GM21528 (cell line): ENCODE data around the gene PXK.
"Not testable (repeated sequence)": the region's sequence is repeated elsewhere in the genome, so short reads cannot be mapped to it uniquely, and the experiment has no call there.

ENCODE experiments used
- ATAC-seq: cut with Tn5 transposase; IDR thresholded peaks from one replicate; pipeline ENCODE4 v1.9.1; 2021; ENCODE audit warnings: mild to moderate bottlenecking, moderate library complexity; ENCODE audit not compliant: unreplicated experiment, low FRiP score

Gene PXK

GRCh38 chr3:58332575-58333188 is at the start of gene PXK:
Gene PXK (plus strand): TSS chr3:58332892. CDS start chr3:58332989, 97 bp downstream.
- peak; percentile 91 for ATAC-seq

- ATAC-seq, result no peak
These were observed 47.4 kb upstream of the PXK start for GRCh38 chr3:58285334-58285733.

GRCh38 chr3:58287354-58287753 is 45.3 kb upstream of the PXK start:
- ATAC-seq, result no peak

- ATAC-seq, result no peak
These were observed 44.5 kb upstream of the PXK start for GRCh38 chr3:58288011-58288728.

- ATAC-seq, result not testable (repeated sequence)
These were observed 43.6 kb upstream of the PXK start for GRCh38 chr3:58288964-58289613.

GRCh38 chr3:58290446-58290845 is 42.2 kb upstream of the PXK start:
- ATAC-seq, result not testable (repeated sequence)

- no peak for ATAC-seq
These were observed 40.9 kb upstream of the PXK start for GRCh38 chr3:58291671-58292338.

GRCh38 chr3:58292866-58293265 is 39.8 kb upstream of the PXK start:
- no peak for ATAC-seq

- ATAC-seq, result no peak
These were observed 39.2 kb upstream of the PXK start for GRCh38 chr3:58293516-58293915.

- ATAC-seq, result no peak
These were observed 36.4 kb upstream of the PXK start for GRCh38 chr3:58296269-58296668.

GRCh38 chr3:58296843-58297242 is 35.8 kb upstream of the PXK start:
- no peak for ATAC-seq

GRCh38 chr3:58298190-58298589 is 34.5 kb upstream of the PXK start:
- no peak for ATAC-seq

- no peak for ATAC-seq
These were observed 33.6 kb upstream of the PXK start for GRCh38 chr3:58299075-58299474.

GRCh38 chr3:58299839-58300516 is 32.7 kb upstream of the PXK start:
- no peak for ATAC-seq

GRCh38 chr3:58305882-58306711 is 26.6 kb upstream of the PXK start, which contains the start of the genes HTD2 and RPP14:
Gene HTD2 (plus strand): TSS chr3:58306520. CDS start chr3:58317614, 11,094 bp downstream.
Gene RPP14 (plus strand): TSS chr3:58306245. CDS start chr3:58310330, 4,085 bp downstream.
- peak; percentile 91 for ATAC-seq

GRCh38 chr3:58307639-58308215 is 25.0 kb upstream of the PXK start:
- no peak for ATAC-seq

GRCh38 chr3:58308728-58309127 is 24.0 kb upstream of the PXK start:
- ATAC-seq, result no peak

GRCh38 chr3:58317811-58318210 is 14.9 kb upstream of the PXK start:
- no peak for ATAC-seq

GRCh38 chr3:58321791-58322190 is 10.9 kb upstream of the PXK start:
- no peak for ATAC-seq
